Caco-2 (cell line): ENCODE data around the gene ANKS3. TPM values are rescaled to one million over a fixed set of nuclear protein-coding genes. Genes with fewer than 3 reads are reported as not detected.

Experiments used
- BruUV-seq: library from RNA; stranded (reverse); fragments of 400-500 nt; replicated peaks from 2 replicates; lab custom pipeline; 2021; lab: Mats Ljungman, UMichigan
- CTCF ChIA-PET: fragments of 300-600 bp; sonication (Branson Sonifier 250); formaldehyde crosslinking; loops from one replicate; lab custom pipeline; 2022; ENCODE audit warnings: antibody characterized with exemption; lab: Charles Lee
- POLR2A ChIA-PET: fragments of 300-600 bp; sonication (Branson Sonifier 250); formaldehyde crosslinking; loops from one replicate; lab custom pipeline; 2022; ENCODE audit warnings: antibody characterized with exemption; lab: Charles Lee
- DNase-seq, 2 experiments: peaks; one replicate each; pipeline versions ENCODE4 v3.0.0 to v3.0.0-alpha.2; 2020 to 2022
- H3K27me3 ChIP-seq: replicated peaks from 2 replicates; pipeline ENCODE4 v1.6.0; 2011; ENCODE audit warnings: low read length; ENCODE audit not compliant: control insufficient read depth, insufficient read depth
- H3K36me3 ChIP-seq: 2 replicates; pipeline ENCODE4 v1.5.1; 2011; ENCODE audit warnings: low read length; ENCODE audit not compliant: control insufficient read depth, insufficient read depth
- H3K4me1 ChIP-seq: fragments of 250-450 bp; sonication (Bioruptor Pico); 2 replicates; pipeline ENCODE4 v1.5.1; 2020; ENCODE audit warnings: mild to moderate bottlenecking
- H3K4me3 ChIP-seq: 2 replicates; pipeline ENCODE4 v1.5.1; 2011; ENCODE audit warnings: low read depth, mild to moderate bottlenecking, control low read depth, low read length
- H3K9me3 ChIP-seq: fragments of 250-450 bp; sonication (Bioruptor Pico); 2 replicates; pipeline ENCODE4 v1.5.1; 2020; ENCODE audit warnings: mild to moderate bottlenecking, moderate library complexity
- H3K27ac Mint-ChIP-seq: one replicate; pipeline ENCODE4 v1.8.0; 2022; ENCODE audit warnings: mixed read lengths; ENCODE audit not compliant: unreplicated experiment
- H3K27me3 Mint-ChIP-seq: one replicate; pipeline ENCODE4 v1.8.0; 2022; ENCODE audit warnings: mixed read lengths; ENCODE audit not compliant: insufficient read depth, unreplicated experiment
- H3K36me3 Mint-ChIP-seq: one replicate; pipeline ENCODE4 v1.8.0; 2022; ENCODE audit warnings: mild to moderate bottlenecking, mixed read lengths; ENCODE audit not compliant: insufficient read depth, unreplicated experiment
- H3K4me1 Mint-ChIP-seq: one replicate; pipeline ENCODE4 v1.8.0; 2022; ENCODE audit warnings: low read depth, mixed read lengths; ENCODE audit not compliant: unreplicated experiment
- H3K4me3 Mint-ChIP-seq: one replicate; pipeline ENCODE4 v1.8.0; 2022; ENCODE audit warnings: mild to moderate bottlenecking, moderate library complexity, mixed read lengths; ENCODE audit not compliant: unreplicated experiment
- H3K9me3 Mint-ChIP-seq: one replicate; pipeline ENCODE4 v1.8.0; 2022; ENCODE audit warnings: mixed read lengths; ENCODE audit not compliant: unreplicated experiment
- CTCF ChIP-seq, 2 experiments: fragments of 200-600 bp in 1 of 2; IDR thresholded peaks; 1 replicate in 1 of 2; 2 replicates in 1 of 2; pipeline versions ENCODE4 v1.5.1 to v1.8.0; 2011 to 2022; ENCODE audit warnings: antibody characterized with exemption in 1 of 2, control low read depth in 1 of 2, inconsistent platforms in 1 of 2, low read depth in 1 of 2, low read length in 1 of 2, mild to moderate bottlenecking in 1 of 2, moderate library complexity in 1 of 2; ENCODE audit not compliant: insufficient read depth in 1 of 2, severe bottlenecking in 1 of 2, unreplicated experiment in 1 of 2
- intact Hi-C: fragments of 100-400 bp; cut with micrococcal nuclease; formaldehyde crosslinking; loops from one replicate; pipeline ENCODE4 v1.10.0; 2022; ENCODE audit not compliant: unreplicated experiment
- total RNA-seq: library from RNA; stranded (reverse); gene quantifications from 2 replicates; pipeline ENCODE4 v1.2.3, GENCODE V29; 2022

Gene ANKS3
- total RNA-seq, 1 experiment from 2014 or later, result 28.1 TPM

DNA sequence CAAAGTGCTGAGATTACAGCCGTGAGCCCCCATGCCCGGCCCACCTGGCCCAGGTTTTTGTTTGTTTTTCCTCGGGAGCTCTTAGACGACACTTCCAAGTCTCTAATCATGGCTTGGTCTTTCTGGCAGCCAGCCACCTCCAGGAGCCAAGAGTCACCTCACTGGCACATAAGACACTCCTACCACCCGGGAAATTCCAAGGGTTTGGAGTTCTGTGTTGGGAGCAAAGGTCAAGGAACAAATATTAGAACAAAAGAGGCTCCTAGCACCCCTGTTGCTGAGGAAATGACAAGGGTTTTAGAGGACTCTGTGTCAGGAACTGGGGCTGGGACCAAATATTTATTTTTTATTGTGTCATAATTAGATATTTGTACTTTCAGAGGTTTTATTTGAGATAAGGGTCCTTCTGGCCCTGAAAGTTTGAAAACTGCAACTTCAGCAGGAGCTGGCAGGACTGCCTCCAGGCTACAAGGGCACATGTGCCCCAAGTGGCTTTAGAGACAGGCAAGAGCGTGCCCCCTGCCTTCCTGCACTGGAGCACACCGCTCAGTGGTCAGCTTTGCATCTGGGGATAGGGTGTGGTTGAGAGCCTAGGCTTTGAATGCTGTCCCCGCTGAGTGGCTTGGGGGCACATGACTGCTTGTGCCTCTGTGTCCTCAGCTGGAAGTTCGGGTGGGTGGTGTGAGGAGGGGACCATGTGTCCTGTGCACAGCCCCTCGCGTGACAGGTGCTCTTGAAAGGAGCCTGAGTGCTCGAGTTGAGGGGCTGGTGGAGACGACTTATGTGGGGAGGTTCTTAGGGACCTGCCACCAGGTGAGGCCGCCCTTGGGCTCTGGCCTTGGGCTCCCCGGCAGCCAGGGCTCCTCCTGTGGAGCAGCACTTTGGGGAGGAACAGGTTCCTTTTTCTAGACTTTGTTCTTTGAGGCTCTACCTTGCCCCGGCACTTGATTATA, 79.8 kb downstream of the ANKS3 start:
- Mint-ChIP-seq H3K36me3 (peaks cover 35% of the 10 kb centered on the region), H3K27me3 (no peaks in the 10 kb centered on the region), H3K4me3 (peak overlapping the region; percentile 43), H3K27ac (peak overlapping the region; percentile 86), H3K9me3 (no peaks in the 10 kb centered on the region), H3K4me1 (peaks cover 11% of the 10 kb centered on the region)
- peaks cover 5% of the 10 kb centered on the region for H3K36me3 ChIP-seq
- peak; percentile 53 to 78 for DNase-seq
- H3K9me3 ChIP-seq, result no peaks in the 10 kb centered on the region
- H3K4me3 ChIP-seq, result no peak overlapping the region
- no TSS peak for BruUV-seq
- ChIA-PET CTCF (interaction anchor here (0.6 kb wide), 1 partner anchor 152 kb away, joined by 3 read pairs; no protein-coding TSS in a partner anchor), POLR2A (interaction anchor here (0.7 kb wide), 1 partner anchor 1126 kb away, joined by 3 read pairs; no protein-coding TSS in a partner anchor)
- no peaks in the 10 kb centered on the region for H3K27me3 ChIP-seq
- TF ChIP-seq CTCF (IDR thresholded peaks at IDR 0.05; ENCODE audit: insufficient read depth in 1 of 2, low read depth in 1 of 2, low read length in 1 of 2, severe bottlenecking in 1 of 2, unreplicated experiment in 1 of 2), result no peak
- intact Hi-C loops, result loop anchor here (2.0 kb wide), 1 partner anchor 29 kb away; the partner anchor contains the start of gene MGRN1
- H3K4me1 ChIP-seq, result peaks cover 29% of the 10 kb centered on the region

DNA sequence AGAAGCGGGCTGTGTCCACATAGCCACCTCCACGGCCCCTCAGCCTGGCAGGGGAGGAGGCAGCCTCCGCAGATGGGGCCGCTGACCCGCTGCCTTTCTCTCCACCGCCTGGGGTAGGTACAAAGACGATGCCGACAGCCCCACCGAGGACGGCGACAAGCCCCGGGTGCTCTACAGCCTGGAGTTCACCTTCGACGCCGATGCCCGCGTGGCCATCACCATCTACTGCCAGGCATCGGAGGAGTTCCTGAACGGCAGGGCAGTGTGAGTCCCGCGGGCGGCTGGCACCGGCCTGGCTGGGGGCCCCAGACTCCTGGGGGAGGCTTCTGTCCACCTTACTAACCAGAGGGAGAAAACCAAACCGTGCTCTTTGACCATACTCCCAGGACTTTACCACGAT, 81.5 kb downstream of the ANKS3 start:
- peaks cover 34% of the 10 kb centered on the region for H3K36me3 Mint-ChIP-seq
- H3K27me3 Mint-ChIP-seq, result no peaks in the 10 kb centered on the region
- no TSS peak for BruUV-seq
- H3K27ac Mint-ChIP-seq, result peak overlapping the region; percentile 39
- peaks cover 29% of the 10 kb centered on the region for H3K4me1 ChIP-seq
- TF ChIP-seq CTCF (IDR thresholded peaks at IDR 0.05; ENCODE audit: insufficient read depth in 1 of 2, low read depth in 1 of 2, low read length in 1 of 2, severe bottlenecking in 1 of 2, unreplicated experiment in 1 of 2), result no peak
- no peaks in the 10 kb centered on the region for H3K27me3 ChIP-seq
- H3K4me3 Mint-ChIP-seq, result no peak overlapping the region
- POLR2A ChIA-PET, result no interaction called here
- H3K36me3 ChIP-seq, result peaks cover 5% of the 10 kb centered on the region
- intact Hi-C loops, result no loop called here
- CTCF ChIA-PET, result no interaction called here
- peaks cover 11% of the 10 kb centered on the region for H3K4me1 Mint-ChIP-seq
- no peak for DNase-seq
- no peaks in the 10 kb centered on the region for H3K9me3 ChIP-seq
- no peaks in the 10 kb centered on the region for H3K9me3 Mint-ChIP-seq
- no peak overlapping the region for H3K4me3 ChIP-seq

DNA sequence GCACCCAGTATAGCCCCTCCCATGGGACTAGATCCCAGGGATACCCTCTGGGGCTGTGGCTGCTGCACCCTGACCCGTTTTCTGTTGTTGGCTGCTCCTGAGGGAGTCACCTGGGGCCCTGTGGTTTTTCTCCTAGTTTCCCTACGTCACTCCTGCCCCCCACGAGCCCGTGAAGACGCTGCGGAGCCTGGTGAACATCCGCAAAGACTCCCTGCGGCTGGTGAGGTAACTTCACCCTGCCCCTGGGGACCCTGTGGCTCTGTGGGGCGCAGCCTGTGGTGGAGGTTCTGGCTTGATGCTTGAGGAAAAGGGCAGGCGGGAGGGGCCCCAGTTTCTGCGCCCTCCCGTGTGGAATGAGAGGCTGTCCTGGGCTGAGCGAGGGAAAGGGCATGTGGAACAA, 82.2 kb downstream of the ANKS3 start:
- no peaks in the 10 kb centered on the region for H3K9me3 ChIP-seq
- DNase-seq, result no peak
- intact Hi-C loops, result no loop called here
- POLR2A ChIA-PET, result no interaction called here
- TF ChIP-seq CTCF (IDR thresholded peaks at IDR 0.05; ENCODE audit: insufficient read depth in 1 of 2, low read depth in 1 of 2, low read length in 1 of 2, severe bottlenecking in 1 of 2, unreplicated experiment in 1 of 2), result no peak
- BruUV-seq, result no TSS peak
- H3K27ac Mint-ChIP-seq, result no peak overlapping the region
- peaks cover 29% of the 10 kb centered on the region for H3K4me1 ChIP-seq
- H3K36me3 Mint-ChIP-seq, result peaks cover 28% of the 10 kb centered on the region
- H3K36me3 ChIP-seq, result peaks cover 2% of the 10 kb centered on the region
- H3K4me1 Mint-ChIP-seq, result peaks cover 11% of the 10 kb centered on the region
- CTCF ChIA-PET, result interaction anchor here (0.9 kb wide), 1 partner anchor 27 kb away, joined by 3 read pairs; the partner anchor contains the start of gene MGRN1
- no peaks in the 10 kb centered on the region for H3K27me3 ChIP-seq
- H3K4me3 ChIP-seq, result no peak overlapping the region
- no peak overlapping the region for H3K4me3 Mint-ChIP-seq
- H3K27me3 Mint-ChIP-seq, result no peaks in the 10 kb centered on the region
- H3K9me3 Mint-ChIP-seq, result no peaks in the 10 kb centered on the region
